HepG2 (cell line): ENCODE measurements around the gene ANTXR1. TPM values are rescaled to one million over a fixed set of nuclear protein-coding genes. Genes with fewer than 3 reads are reported as not detected.

Experiments used
- ATAC-seq: fragments of 200-7000 bp; cut with Tn5 transposase; 3 replicates; pipeline ENCODE4 v1.9.1; 2020; ENCODE audit warnings: mild to moderate bottlenecking, moderate library complexity
- BruUV-seq: library from RNA; stranded (reverse); fragments of 400-500 nt; replicated peaks from 2 replicates; lab custom pipeline; 2021; lab: Mats Ljungman, UMichigan
- CTCF ChIA-PET: fragments of 300-600 bp; formaldehyde crosslinking; extraction: SDS; loops from one replicate; lab custom pipeline; 2021; ENCODE audit warnings: low total read pairs, inconsistent platforms, low intra/inter-chr PET ratio; lab: Yijun Ruan, JAX
- POLR2A ChIA-PET: fragments of 350-600 bp; sonication (Branson Sonifier 250); formaldehyde crosslinking; loops from one replicate; lab custom pipeline; 2020; ENCODE audit warnings: antibody characterized with exemption, inconsistent platforms; lab: Yijun Ruan, JAX
- DNase-seq: peaks from one replicate; pipeline ENCODE4 v3.0.0-alpha.2; 2015; ENCODE audit warnings: low spot score
- FAIRE-seq: peaks from 3 replicates; lab custom pipeline; 2011; peaks lifted over from hg19 to GRCh38; lab: Jason Lieb, UNC
- H2AFZ ChIP-seq: one replicate; pipeline ENCODE4 v1.6.1; 2011; ENCODE audit warnings: low read length, inconsistent platforms
- H3K27ac ChIP-seq: fragments of 300-600 bp; 3 replicates; pipeline ENCODE4 v1.8.0; 2011; ENCODE audit warnings: mixed run types, mild to moderate bottlenecking, mixed read lengths, low read length, inconsistent platforms; ENCODE audit not compliant: insufficient read depth; ENCODE audit errors: extremely low read length
- H3K27me3 ChIP-seq, 2 experiments: fragments of 200-600 bp in 1 of 2; 2 replicates in 1 of 2; 3 replicates in 1 of 2; pipeline versions ENCODE4 v1.6.0 to v1.8.0; 2011; ENCODE audit warnings: low read length in 2 of 2, mild to moderate bottlenecking in 2 of 2, moderate library complexity in 2 of 2, inconsistent platforms in 1 of 2; ENCODE audit not compliant: insufficient read depth in 2 of 2, control insufficient read depth in 1 of 2
- H3K36me3 ChIP-seq, 2 experiments: fragments of 200-600 bp in 1 of 2; replicated peaks in 1 of 2; 2 replicates in 1 of 2; 3 replicates in 1 of 2; pipeline versions ENCODE4 v1.5.1 to v1.8.0; 2011; ENCODE audit warnings: low read length in 2 of 2, inconsistent platforms in 1 of 2; ENCODE audit not compliant: insufficient read depth in 2 of 2, control insufficient read depth in 1 of 2
- H3K4me1 ChIP-seq: 2 replicates; pipeline ENCODE4 v1.5.1; 2012; ENCODE audit warnings: low read length, inconsistent platforms; ENCODE audit not compliant: insufficient read depth
- H3K4me2 ChIP-seq: 2 replicates; pipeline ENCODE4 v1.6.0; 2011; ENCODE audit warnings: low read depth, low read length, inconsistent platforms
- H3K4me3 ChIP-seq, 3 experiments: fragments of 200-600 bp in 1 of 3; sonication (generic), shearing (Covaris generic) in 1 of 3; replicated peaks in 1 of 3; 2 replicates each; pipeline ENCODE4 v1.5.1; 2011 to 2016; ENCODE audit warnings: low read length in 3 of 3, inconsistent platforms in 2 of 3, low read depth in 2 of 3, mild to moderate bottlenecking in 2 of 3, control low read depth in 1 of 3, mixed read lengths in 1 of 3; ENCODE audit not compliant: insufficient read depth in 1 of 3
- H3K79me2 ChIP-seq: one replicate; pipeline ENCODE4 v1.6.1; 2011; ENCODE audit warnings: low read length, inconsistent platforms; ENCODE audit not compliant: insufficient read depth
- H3K9ac ChIP-seq: 2 replicates; pipeline ENCODE4 v1.6.0; 2011; ENCODE audit warnings: mild to moderate bottlenecking, low read depth, low read length, inconsistent platforms; ENCODE audit not compliant: insufficient read depth
- H3K9me3 ChIP-seq: 2 replicates; pipeline ENCODE4 v1.5.1; 2012; ENCODE audit warnings: mild to moderate bottlenecking, low read length
- H4K20me1 ChIP-seq: 2 replicates; pipeline ENCODE4 v1.6.0; 2011; ENCODE audit warnings: inconsistent platforms, mild to moderate bottlenecking, low read length, moderate library complexity; ENCODE audit not compliant: insufficient read depth
- FLYWCH1 ChIP-seq: sonication (generic); formaldehyde crosslinking; IDR thresholded peaks from 2 replicates; pipeline ENCODE4 v1.8.1; 2023; ENCODE audit warnings: mild to moderate bottlenecking, missing genetic modification reagents
- MAFF ChIP-seq: IDR thresholded peaks from 2 replicates; pipeline ENCODE4 v1.6.1; 2011; ENCODE audit warnings: low read depth, low read length, improper control_type of control experiment
- MAFK ChIP-seq, 2 experiments: IDR thresholded peaks in 1 of 2; conservative IDR thresholded peaks in 1 of 2; 2 replicates each; pipeline ENCODE4 v1.6.1; 2011; ENCODE audit warnings: improper control_type of control experiment in 2 of 2, low read length in 2 of 2
- NR2C2 ChIP-seq: sonication (generic); formaldehyde crosslinking; IDR thresholded peaks from 2 replicates; pipeline ENCODE4 v1.4.0; 2020; ENCODE audit warnings: missing genetic modification reagents, mild to moderate bottlenecking, moderate library complexity, borderline replicate concordance
- ZC3H4 ChIP-seq: sonication (generic); formaldehyde crosslinking; IDR thresholded peaks from 2 replicates; pipeline ENCODE4 v1.4.0; 2020; ENCODE audit warnings: missing genetic modification reagents, borderline replicate concordance
- ZNF776 ChIP-seq: sonication (generic); formaldehyde crosslinking; IDR thresholded peaks from 2 replicates; pipeline ENCODE4 v1.4.0; 2020; ENCODE audit warnings: mild to moderate bottlenecking, missing genetic modification reagents
- WGBS: methylation state at CpG from one replicate; pipeline ENCODE4 v1.1.6; 2017; ENCODE audit warnings: low lambda C conversion rate; 5-methylcytosine and 5-hydroxymethylcytosine counted together
- in situ Hi-C: cut with HindIII; loops from 2 replicates; pipeline ENCODE4 v1.10.0; 2017; ENCODE audit warnings: low pct_unique_long_range_greater_than_20kb; ENCODE audit not compliant: extremely low pct_ligation_motif_present
- intact Hi-C: fragments of 100-400 bp; cut with micrococcal nuclease; formaldehyde crosslinking; loops from one replicate; pipeline ENCODE4 v1.10.0; 2022; ENCODE audit not compliant: unreplicated experiment
- polyA plus RNA-seq, 8 experiments: library from polyadenylated mRNA; depleted of rRNA in 3 of 8; stranded (reverse) in 7 of 8; unstranded in 1 of 8; fragments of >200 nt; fragmentation: Illumina TruSeq in 4 of 8; extraction: Trizol in 4 of 8; gene quantifications; 2 replicates each; pipeline versions ENCODE4 v1.2.1 to v1.2.3, GENCODE V29; 2011 to 2016; ENCODE audit warnings: low read depth in 4 of 8, missing spikeins in 1 of 8, mixed read lengths in 1 of 8; ENCODE audit not compliant: insufficient read depth in 1 of 8
- total RNA-seq, 5 experiments: library from RNA; depleted of rRNA; stranded (reverse); fragments of >200 nt; fragmentation: Illumina TruSeq; extraction: Trizol; gene quantifications; 2 replicates each; pipeline ENCODE4 v1.2.3, GENCODE V29; 2016; ENCODE audit warnings: low read depth in 1 of 5
- TF ChIP-seq, protein P1 (sequence below): sonication (generic); formaldehyde crosslinking; IDR thresholded peaks from 2 replicates; pipeline ENCODE4 v1.4.0; 2020; ENCODE audit warnings: missing genetic modification reagents

The ANTXR1 gene
- total and polyA plus RNA-seq, 2 of the 13 experiments (the other 11 are each of a cell fraction or from before 2014, with no cell fraction given), result 4.5 to 12.7 TPM

DNA sequence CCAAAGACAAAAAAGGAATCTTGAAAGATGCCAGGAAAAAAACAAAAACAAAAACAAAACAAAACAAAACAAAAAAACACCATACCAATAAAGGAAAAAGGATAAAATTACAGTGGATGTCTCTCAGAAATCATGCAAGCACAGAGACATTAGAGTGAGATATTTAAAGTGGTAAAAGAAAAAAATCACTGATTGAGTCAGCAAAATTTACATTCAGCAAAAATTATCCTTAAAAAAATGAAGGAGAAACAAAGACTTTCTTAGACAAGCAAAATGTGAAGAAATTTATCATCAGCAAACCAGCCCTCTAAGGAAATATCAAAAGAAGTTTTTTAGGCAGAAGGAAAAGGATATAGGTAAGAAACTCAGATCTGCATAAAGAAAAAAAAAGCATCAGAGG is 48.7 kb upstream of the ANTXR1 start:
- CTCF ChIA-PET, result no interaction called here

DNA sequence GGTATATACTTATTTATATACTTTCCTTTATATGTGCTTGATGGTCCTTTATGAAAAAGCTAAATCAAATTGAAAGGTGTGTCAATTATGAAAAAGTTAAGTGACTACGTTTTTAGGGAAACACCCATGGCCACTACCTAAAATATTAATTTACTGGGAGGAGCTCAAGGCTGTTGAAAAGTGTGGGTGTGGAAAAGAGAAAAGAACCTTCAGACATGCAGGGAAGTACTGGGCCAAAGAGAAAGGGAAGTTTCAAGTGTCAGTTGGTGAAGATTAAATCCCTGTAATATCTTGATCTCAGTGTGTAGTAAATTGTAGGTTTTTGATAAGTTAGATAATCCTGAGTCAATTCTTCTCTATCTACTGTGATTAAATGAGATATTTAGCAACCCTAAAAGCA is 44.8 kb upstream of the ANTXR1 start:
- intact Hi-C loops (no loop called here), in situ Hi-C loops (no loop called here)
- WGBS, result 14% methylated on average over 1 of the region's 1 CpG
- no peak for FAIRE-seq
- POLR2A ChIA-PET, result no interaction called here
- no peaks in the 10 kb centered on the region for H3K4me1 ChIP-seq
- no peaks in the 10 kb centered on the region for H3K79me2 ChIP-seq
- ATAC-seq, result no peak
- no peak overlapping the region for H3K9ac ChIP-seq
- H3K36me3 ChIP-seq, result no peaks in the 10 kb centered on the region
- H2AFZ ChIP-seq, result no peak overlapping the region
- H3K27me3 ChIP-seq, result peaks cover 0 to 34% of the 10 kb centered on the region in 2 experiments; a peak in 3 of 5 replicates
- CTCF ChIA-PET, result no interaction called here
- H3K4me3 ChIP-seq, result no peak overlapping the region
- no peak overlapping the region for H3K4me2 ChIP-seq
- no peaks in the 10 kb centered on the region for H4K20me1 ChIP-seq
- no peaks in the 10 kb centered on the region for H3K9me3 ChIP-seq
- H3K27ac ChIP-seq, result no peak overlapping the region
- BruUV-seq, result no TSS peak
- TF ChIP-seq, protein P1, sequence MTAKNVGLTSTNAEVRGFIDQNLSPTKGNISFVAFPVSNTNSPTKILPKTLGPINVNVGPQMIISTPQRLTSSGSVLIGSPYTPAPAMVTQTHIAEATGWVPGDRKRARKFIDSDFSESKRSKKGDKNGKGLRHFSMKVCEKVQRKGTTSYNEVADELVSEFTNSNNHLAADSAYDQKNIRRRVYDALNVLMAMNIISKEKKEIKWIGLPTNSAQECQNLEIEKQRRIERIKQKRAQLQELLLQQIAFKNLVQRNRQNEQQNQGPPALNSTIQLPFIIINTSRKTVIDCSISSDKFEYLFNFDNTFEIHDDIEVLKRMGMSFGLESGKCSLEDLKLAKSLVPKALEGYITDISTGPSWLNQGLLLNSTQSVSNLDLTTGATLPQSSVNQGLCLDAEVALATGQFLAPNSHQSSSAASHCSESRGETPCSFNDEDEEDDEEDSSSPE (CRISPR knock-in tag), result no peak
- TF ChIP-seq FLYWCH1 (CRISPR knock-in tag), result no peak
- no peak for TF ChIP-seq ZC3H4
- DNase-seq, result no peak

More for the DNA sequence above, 48.7 kb upstream of the ANTXR1 start:
- in situ Hi-C loops, result no loop called here
- no peak overlapping the region for H3K9ac ChIP-seq
- intact Hi-C loops, result no loop called here
- no peaks in the 10 kb centered on the region for H3K36me3 ChIP-seq
- POLR2A ChIA-PET, result no interaction called here
- no peaks in the 10 kb centered on the region for H3K4me1 ChIP-seq
- no peaks in the 10 kb centered on the region for H3K79me2 ChIP-seq
- H3K4me2 ChIP-seq, result no peak overlapping the region
- no peak overlapping the region for H2AFZ ChIP-seq
- H4K20me1 ChIP-seq, result no peaks in the 10 kb centered on the region
- no peak for ATAC-seq
- no peaks in the 10 kb centered on the region for H3K9me3 ChIP-seq
- no peak for TF ChIP-seq ZNF776 (CRISPR knock-in tag)
- no peak for TF ChIP-seq NR2C2 (CRISPR knock-in tag)
- TF ChIP-seq MAFK (conservative IDR thresholded peaks at IDR 0.05 in 1 of 2, IDR thresholded peaks at IDR 0.05 in 1 of 2; ENCODE audit: low read length in 2 of 2), result peak in 1 of 2 experiments; percentile 59; a peak in 2 of 4 replicates
- TF ChIP-seq MAFF, result 0 out of 2 replicates have a peak, but pooled peaks have one; percentile 28
- H3K27me3 ChIP-seq, result peaks cover 0 to 30% of the 10 kb centered on the region in 2 experiments; a peak in 3 of 5 replicates
- no peak for FAIRE-seq
- no peak overlapping the region for H3K27ac ChIP-seq
- no peak overlapping the region for H3K4me3 ChIP-seq
- no peak for DNase-seq
- BruUV-seq, result no TSS peak
